GM23338 (cell line): ENCODE results near the gene HOMER1. TPM values are rescaled to one million over a fixed set of nuclear protein-coding genes. Genes with fewer than 3 reads are reported as not detected.

Experiments used
- ATAC-seq: fragments of 200-7000 bp; cut with Tn5 transposase; 3 replicates; pipeline ENCODE4 v1.9.1; 2020
- DNase-seq: peaks from one replicate; pipeline ENCODE4 v3.0.0-alpha.2; 2015; ENCODE audit warnings: low spot score
- H2AFZ ChIP-seq: fragments of 200-600 bp; sonication (generic); 2 replicates; pipeline ENCODE4 v1.8.0; 2016; ENCODE audit warnings: antibody characterized with exemption, mild to moderate bottlenecking, moderate library complexity
- H3F3A ChIP-seq: fragments of 200-600 bp; sonication (generic); replicated peaks from 2 replicates; pipeline ENCODE4 v1.8.0; 2017; ENCODE audit warnings: antibody characterized with exemption, mixed run types, low read depth
- H3K27ac ChIP-seq: fragments of 200-600 bp; sonication (generic); 2 replicates; pipeline ENCODE4 v1.6.1; 2016; ENCODE audit warnings: low read depth
- H3K27me3 ChIP-seq: fragments of 200-600 bp; sonication (generic); 2 replicates; pipeline ENCODE4 v1.8.0; 2016; ENCODE audit warnings: mild to moderate bottlenecking, mixed run types, moderate library complexity; ENCODE audit not compliant: insufficient read depth
- H3K36me3 ChIP-seq: fragments of 200-600 bp; sonication (generic); 2 replicates; pipeline ENCODE4 v1.8.0; 2016; ENCODE audit warnings: mild to moderate bottlenecking; ENCODE audit not compliant: insufficient read depth
- H3K4me1 ChIP-seq: fragments of 200-600 bp; sonication (generic); 2 replicates; pipeline ENCODE4 v1.8.0; 2016; ENCODE audit warnings: mild to moderate bottlenecking, moderate library complexity; ENCODE audit not compliant: insufficient read depth
- H3K4me2 ChIP-seq: fragments of 200-600 bp; sonication (generic); 2 replicates; pipeline ENCODE4 v1.7.1; 2017; ENCODE audit warnings: mixed run types
- H3K4me3 ChIP-seq: fragments of 200-600 bp; sonication (generic); 2 replicates; pipeline ENCODE4 v1.6.1; 2016; ENCODE audit warnings: mixed run types
- H3K79me2 ChIP-seq: fragments of 200-600 bp; sonication (generic); replicated peaks from 2 replicates; pipeline ENCODE4 v1.8.0; 2017; ENCODE audit warnings: mild to moderate bottlenecking; ENCODE audit not compliant: insufficient read depth
- H3K9me2 ChIP-seq: fragments of 200-600 bp; sonication (generic); 2 replicates; pipeline ENCODE4 v1.8.0; 2017; ENCODE audit not compliant: insufficient read depth
- H4K20me1 ChIP-seq: fragments of 200-600 bp; sonication (generic); replicated peaks from 2 replicates; pipeline ENCODE4 v1.8.0; 2017; ENCODE audit warnings: mild to moderate bottlenecking; ENCODE audit not compliant: insufficient read depth
- H3K27ac Mint-ChIP-seq: 2 replicates; pipeline ENCODE4 v1.8.0; 2020; ENCODE audit warnings: inconsistent platforms, mild to moderate bottlenecking, moderate library complexity, mixed read lengths
- H3K27me3 Mint-ChIP-seq: 3 replicates; pipeline ENCODE4 v1.8.0; 2022; ENCODE audit warnings: low read depth, mild to moderate bottlenecking, moderate library complexity, mixed read lengths, inconsistent platforms; ENCODE audit not compliant: insufficient read depth, poor library complexity
- H3K36me3 Mint-ChIP-seq: 3 replicates; pipeline ENCODE4 v1.8.0; 2021; ENCODE audit warnings: low read depth, mild to moderate bottlenecking, inconsistent platforms, moderate library complexity, mixed read lengths
- H3K4me1 Mint-ChIP-seq: 3 replicates; pipeline ENCODE4 v1.8.0; 2020; ENCODE audit warnings: mild to moderate bottlenecking, inconsistent platforms, mixed read lengths
- H3K4me3 Mint-ChIP-seq: 3 replicates; pipeline ENCODE4 v1.8.0; 2021; ENCODE audit warnings: moderate library complexity, mild to moderate bottlenecking, inconsistent platforms, mixed read lengths
- H3K9me3 Mint-ChIP-seq: 3 replicates; pipeline ENCODE4 v1.8.0; 2020; ENCODE audit warnings: moderate library complexity, mild to moderate bottlenecking, inconsistent platforms, mixed read lengths
- CREB1 ChIP-seq: fragments of 250-450 bp; sonication (Bioruptor Pico); IDR thresholded peaks from 2 replicates; pipeline ENCODE4 v1.5.0; 2020; ENCODE audit warnings: low read depth, mild to moderate bottlenecking, moderate library complexity
- ETS1 ChIP-seq: IDR thresholded peaks from 2 replicates; pipeline ENCODE4 v1.6.1; 2016; ENCODE audit warnings: antibody characterized with exemption
- EZH2 ChIP-seq: fragments of 200-600 bp; sonication (generic); IDR thresholded peaks from one replicate; pipeline ENCODE4 v1.8.0; 2017; ENCODE audit warnings: antibody characterized with exemption, mild to moderate bottlenecking, low read depth; ENCODE audit not compliant: unreplicated experiment
- EZH2phosphoT487 ChIP-seq: fragments of 200-600 bp; sonication (generic); IDR thresholded peaks from one replicate; pipeline ENCODE4 v1.8.1; 2018; ENCODE audit warnings: antibody characterized with exemption; ENCODE audit not compliant: unreplicated experiment
- JUNB ChIP-seq: IDR thresholded peaks from one replicate; pipeline ENCODE4 v1.6.1; 2016; ENCODE audit warnings: antibody characterized with exemption; ENCODE audit not compliant: unreplicated experiment
- REST ChIP-seq: IDR thresholded peaks from one replicate; pipeline ENCODE4 v1.6.1; 2018; ENCODE audit warnings: antibody characterized with exemption; ENCODE audit not compliant: unreplicated experiment
- ZNF114 ChIP-seq: fragments of 250-450 bp; sonication (Bioruptor Pico); IDR thresholded peaks from 2 replicates; pipeline ENCODE4 v1.5.0; 2020; ENCODE audit warnings: mild to moderate bottlenecking, moderate library complexity
- ZNF462 ChIP-seq: fragments of 250-450 bp; sonication (Bioruptor Pico); IDR thresholded peaks from 2 replicates; pipeline ENCODE4 v1.5.0; 2020; ENCODE audit warnings: mild to moderate bottlenecking, moderate library complexity
- polyA plus RNA-seq: library from polyadenylated mRNA; unstranded; fragments of >200 nt; fragmentation: Nextera tagmentation; extraction: Ambion mirVana; gene quantifications from 2 replicates; pipeline ENCODE4 v1.2.1, GENCODE V29; 2016
- total RNA-seq: library from RNA; depleted of rRNA; stranded (reverse); fragments of >200 nt; shearing (Covaris generic); gene quantifications from 2 replicates; pipeline ENCODE4 v1.2.3, GENCODE V29; 2014

The HOMER1 gene
- total and polyA plus RNA-seq, 2 experiments from 2014 or later, result 45.1 to 80.3 TPM

GRCh38 chr5:79513308-79513703 lies 628 bp downstream of the HOMER1 start:
- Histone ChIP-seq H3K36me3 (no peaks in the 10 kb centered on the region), H4K20me1 (peaks cover 21% of the 10 kb centered on the region), H3K4me1 (peaks cover 38% of the 10 kb centered on the region), H3K79me2 (peaks cover 46% of the 10 kb centered on the region), H3K4me2 (peak overlapping the region; percentile 84), H3F3A (no peaks in the 10 kb centered on the region), H3K9me2 (no peaks in the 10 kb centered on the region), H3K4me3 (peak overlapping the region; percentile 76), H3K27me3 (no peaks in the 10 kb centered on the region), H2AFZ (no peak overlapping the region), H3K27ac (peak overlapping the region; percentile 79)
- H3K36me3 Mint-ChIP-seq, result no peaks in the 10 kb centered on the region
- H3K27ac Mint-ChIP-seq, result peak overlapping the region; percentile 94
- H3K27me3 Mint-ChIP-seq, result peaks cover 3% of the 10 kb centered on the region
- DNase-seq (peak; percentile 67), ATAC-seq (peak; percentile 59)
- TF ChIP-seq EZH2, result no peak
- H3K4me3 Mint-ChIP-seq, result peak overlapping the region; percentile 90
- no peaks in the 10 kb centered on the region for H3K9me3 Mint-ChIP-seq
- peaks cover 43% of the 10 kb centered on the region for H3K4me1 Mint-ChIP-seq

GRCh38 chr5:79512471-79513307 lies 1.2 kb downstream of the HOMER1 start:
- Histone ChIP-seq H3F3A (no peaks in the 10 kb centered on the region), H3K79me2 (peaks cover 52% of the 10 kb centered on the region), H3K4me2 (peak overlapping the region; percentile 84), H3K4me1 (peaks cover 44% of the 10 kb centered on the region), H3K9me2 (no peaks in the 10 kb centered on the region), H3K27me3 (no peaks in the 10 kb centered on the region), H2AFZ (no peak overlapping the region), H4K20me1 (peaks cover 21% of the 10 kb centered on the region), H3K4me3 (peak overlapping the region; percentile 76), H3K27ac (peak overlapping the region; percentile 79), H3K36me3 (no peaks in the 10 kb centered on the region)
- Mint-ChIP-seq H3K27me3 (peaks cover 3% of the 10 kb centered on the region), H3K4me3 (peak overlapping the region; percentile 90), H3K27ac (peak overlapping the region; percentile 94), H3K4me1 (peaks cover 46% of the 10 kb centered on the region), H3K9me3 (no peaks in the 10 kb centered on the region), H3K36me3 (no peaks in the 10 kb centered on the region)
- no peak for ATAC-seq
- DNase-seq, result peak; percentile 64
- TF ChIP-seq JUNB (no peak), CREB1 (CRISPR knock-in tag) (no peak), ETS1 (no peak), REST (no peak), EZH2phosphoT487 (no peak), EZH2 (no peak), ZNF114 (no peak), ZNF462 (CRISPR knock-in tag) (no peak)
